Activated B cell treated with CpG ODN at 0.5 μM for 24 hours (primary cell): ENCODE measurements around the gene FIBCD1. TPM values are rescaled to one million over a fixed set of nuclear protein-coding genes. Genes with fewer than 3 reads are reported as not detected.

Experiments
- ATAC-seq: fragments of 200-7000 bp; cut with Tn5 transposase; one replicate; pipeline ENCODE4 v1.10.0; 2021; ENCODE audit warnings: low read depth, mild to moderate bottlenecking, moderate library complexity
- CTCF ChIA-PET: fragments of 350-600 bp; sonication (Branson Sonifier 250); formaldehyde crosslinking; loops from one replicate; lab custom pipeline; 2021; ENCODE audit warnings: antibody characterized with exemption; lab: Charles Lee
- POLR2A ChIA-PET: fragments of 350-600 bp; sonication (Branson Sonifier 250); formaldehyde crosslinking; loops from one replicate; lab custom pipeline; 2021; ENCODE audit warnings: antibody characterized with exemption; lab: Charles Lee
- DNase-seq: peaks from one replicate; pipeline ENCODE4 v3.0.0; 2022
- H3K27ac Mint-ChIP-seq: one replicate; pipeline ENCODE4 v1.8.0; 2020; ENCODE audit warnings: mixed read lengths
- H3K27me3 Mint-ChIP-seq: one replicate; pipeline ENCODE4 v1.8.0; 2021; ENCODE audit warnings: mixed read lengths
- H3K36me3 Mint-ChIP-seq: one replicate; pipeline ENCODE4 v1.8.0; 2021; ENCODE audit warnings: low read depth, mixed read lengths
- H3K4me1 Mint-ChIP-seq: one replicate; pipeline ENCODE4 v1.8.0; 2021; ENCODE audit warnings: mixed read lengths
- H3K4me3 Mint-ChIP-seq: one replicate; pipeline ENCODE4 v1.8.0; 2020; ENCODE audit warnings: mild to moderate bottlenecking, mixed read lengths
- H3K9me3 Mint-ChIP-seq: one replicate; pipeline ENCODE4 v1.8.0; 2020; ENCODE audit warnings: mixed read lengths
- intact Hi-C: fragments of 100-400 bp; cut with micrococcal nuclease; formaldehyde crosslinking; loops from one replicate; pipeline ENCODE4 v1.15.1; 2024
- total RNA-seq: library from RNA; stranded (reverse); gene quantifications from 2 replicates; pipeline ENCODE4 v1.2.3, GENCODE V29; 2022
- TF ChIP-seq, protein P1 (sequence below): fragments of 200-600 bp; IDR thresholded peaks from one replicate; pipeline ENCODE4 v1.8.0; 2022; ENCODE audit warnings: antibody characterized with exemption, mild to moderate bottlenecking

The FIBCD1 gene
- total RNA-seq, 1 donor from 2014 or later, result not detected

- DNase-seq (no peak), ATAC-seq (no peak)
- CTCF ChIA-PET, result interaction anchor here (1.2 kb wide), 1 partner anchor 169 kb away, joined by 3 read pairs; no protein-coding TSS in a partner anchor
- Mint-ChIP-seq H3K27ac (no peak overlapping the region), H3K27me3 (no peaks in the 10 kb centered on the region), H3K9me3 (no peaks in the 10 kb centered on the region), H3K4me3 (no peak overlapping the region), H3K36me3 (peaks cover 85% of the 10 kb centered on the region), H3K4me1 (no peaks in the 10 kb centered on the region)
- POLR2A ChIA-PET, result no interaction called here
- intact Hi-C loops, result no loop called here
- TF ChIP-seq, protein P1, sequence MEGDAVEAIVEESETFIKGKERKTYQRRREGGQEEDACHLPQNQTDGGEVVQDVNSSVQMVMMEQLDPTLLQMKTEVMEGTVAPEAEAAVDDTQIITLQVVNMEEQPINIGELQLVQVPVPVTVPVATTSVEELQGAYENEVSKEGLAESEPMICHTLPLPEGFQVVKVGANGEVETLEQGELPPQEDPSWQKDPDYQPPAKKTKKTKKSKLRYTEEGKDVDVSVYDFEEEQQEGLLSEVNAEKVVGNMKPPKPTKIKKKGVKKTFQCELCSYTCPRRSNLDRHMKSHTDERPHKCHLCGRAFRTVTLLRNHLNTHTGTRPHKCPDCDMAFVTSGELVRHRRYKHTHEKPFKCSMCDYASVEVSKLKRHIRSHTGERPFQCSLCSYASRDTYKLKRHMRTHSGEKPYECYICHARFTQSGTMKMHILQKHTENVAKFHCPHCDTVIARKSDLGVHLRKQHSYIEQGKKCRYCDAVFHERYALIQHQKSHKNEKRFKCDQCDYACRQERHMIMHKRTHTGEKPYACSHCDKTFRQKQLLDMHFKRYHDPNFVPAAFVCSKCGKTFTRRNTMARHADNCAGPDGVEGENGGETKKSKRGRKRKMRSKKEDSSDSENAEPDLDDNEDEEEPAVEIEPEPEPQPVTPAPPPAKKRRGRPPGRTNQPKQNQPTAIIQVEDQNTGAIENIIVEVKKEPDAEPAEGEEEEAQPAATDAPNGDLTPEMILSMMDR, result no peak
Measured at GRCh38 chr9:130877300-130877699, 61.7 kb downstream of the FIBCD1 start.

- intact Hi-C loops, result no loop called here
- POLR2A ChIA-PET, result no interaction called here
Measured at GRCh38 chr9:130874783-130875182, 64.3 kb downstream of the FIBCD1 start.

GRCh38 chr9:130873966-130874365, 65.1 kb downstream of the FIBCD1 start:
- ChIA-PET CTCF (no interaction called here), POLR2A (no interaction called here)
- Mint-ChIP-seq H3K4me3 (no peak overlapping the region), H3K36me3 (peaks cover 63% of the 10 kb centered on the region), H3K27ac (no peak overlapping the region), H3K4me1 (peaks cover 17% of the 10 kb centered on the region), H3K9me3 (no peaks in the 10 kb centered on the region), H3K27me3 (no peaks in the 10 kb centered on the region)
- DNase-seq (no peak), ATAC-seq (no peak)
- intact Hi-C loops, result no loop called here
- TF ChIP-seq, protein P1, result no peak

More at GRCh38 chr9:130874783-130875182, 64.3 kb downstream of the FIBCD1 start:
- DNase-seq (no peak), ATAC-seq (no peak)
- Mint-ChIP-seq H3K4me1 (peaks cover 17% of the 10 kb centered on the region), H3K36me3 (peaks cover 69% of the 10 kb centered on the region), H3K4me3 (no peak overlapping the region), H3K27me3 (no peaks in the 10 kb centered on the region), H3K9me3 (no peaks in the 10 kb centered on the region), H3K27ac (no peak overlapping the region)
- CTCF ChIA-PET, result interaction anchor here (0.9 kb wide), 1 partner anchor 8 kb away, joined by 5 read pairs; no protein-coding TSS in a partner anchor
- TF ChIP-seq, protein P1, result no peak

- H3K27me3 Mint-ChIP-seq, result no peaks in the 10 kb centered on the region
- DNase-seq (no peak), ATAC-seq (no peak)
- no peak overlapping the region for H3K27ac Mint-ChIP-seq
- peaks cover 55% of the 10 kb centered on the region for H3K36me3 Mint-ChIP-seq
- no peak overlapping the region for H3K4me3 Mint-ChIP-seq
- TF ChIP-seq, protein P1, result no peak
- ChIA-PET POLR2A (no interaction called here), CTCF (no interaction called here)
- H3K4me1 Mint-ChIP-seq, result peaks cover 17% of the 10 kb centered on the region
- intact Hi-C loops, result no loop called here
- no peaks in the 10 kb centered on the region for H3K9me3 Mint-ChIP-seq
Measured at GRCh38 chr9:130872912-130873503, 66.0 kb downstream of the FIBCD1 start.

- TF ChIP-seq, protein P1, result no peak
- DNase-seq (no peak), ATAC-seq (no peak)
- H3K27ac Mint-ChIP-seq, result no peak overlapping the region
- intact Hi-C loops, result no loop called here
- H3K9me3 Mint-ChIP-seq, result no peaks in the 10 kb centered on the region
- H3K4me1 Mint-ChIP-seq, result peaks cover 17% of the 10 kb centered on the region
- H3K27me3 Mint-ChIP-seq, result no peaks in the 10 kb centered on the region
- POLR2A ChIA-PET, result no interaction called here
- peaks cover 54% of the 10 kb centered on the region for H3K36me3 Mint-ChIP-seq
- CTCF ChIA-PET, result interaction anchor here (9.3 kb wide), 1 partner anchor 175 kb away, joined by 161 read pairs; no protein-coding TSS in a partner anchor
- no peak overlapping the region for H3K4me3 Mint-ChIP-seq
Measured at GRCh38 chr9:130872508-130872907, 66.5 kb downstream of the FIBCD1 start.
